ENCODE data around the gene UST.

DNA sequence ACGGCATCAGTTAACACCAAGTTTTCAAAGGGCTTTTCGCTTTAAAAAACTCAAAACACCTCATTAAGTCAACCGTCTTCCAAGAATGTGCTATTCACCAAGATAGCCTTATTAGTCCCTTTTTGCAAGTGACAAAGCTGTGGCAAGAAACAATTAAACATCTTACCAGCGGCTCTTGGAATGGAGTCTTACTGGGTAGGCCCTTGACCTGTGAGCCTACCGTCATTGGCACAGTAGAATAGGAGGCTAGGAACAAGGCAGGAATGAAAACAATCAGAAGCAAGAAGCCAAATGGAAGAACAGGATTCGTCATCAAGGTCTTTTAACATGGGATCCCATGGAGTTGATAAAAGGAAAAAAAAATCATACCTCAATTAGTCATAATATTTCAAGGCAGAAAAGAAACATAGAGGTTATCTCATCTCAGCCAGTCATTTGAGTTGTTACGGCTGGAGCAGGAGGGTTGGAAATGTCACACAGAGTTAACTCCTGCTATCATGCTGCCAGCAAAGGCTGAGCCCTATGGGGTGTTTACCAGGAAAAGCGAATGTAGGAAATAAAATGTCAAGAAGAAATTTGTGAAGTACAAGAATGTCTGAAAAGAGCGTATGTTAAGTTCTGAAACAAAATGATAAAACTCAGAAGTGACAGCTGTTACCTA, 236.4 kb downstream of the UST start:
- TF ChIP-seq, protein P1, sequence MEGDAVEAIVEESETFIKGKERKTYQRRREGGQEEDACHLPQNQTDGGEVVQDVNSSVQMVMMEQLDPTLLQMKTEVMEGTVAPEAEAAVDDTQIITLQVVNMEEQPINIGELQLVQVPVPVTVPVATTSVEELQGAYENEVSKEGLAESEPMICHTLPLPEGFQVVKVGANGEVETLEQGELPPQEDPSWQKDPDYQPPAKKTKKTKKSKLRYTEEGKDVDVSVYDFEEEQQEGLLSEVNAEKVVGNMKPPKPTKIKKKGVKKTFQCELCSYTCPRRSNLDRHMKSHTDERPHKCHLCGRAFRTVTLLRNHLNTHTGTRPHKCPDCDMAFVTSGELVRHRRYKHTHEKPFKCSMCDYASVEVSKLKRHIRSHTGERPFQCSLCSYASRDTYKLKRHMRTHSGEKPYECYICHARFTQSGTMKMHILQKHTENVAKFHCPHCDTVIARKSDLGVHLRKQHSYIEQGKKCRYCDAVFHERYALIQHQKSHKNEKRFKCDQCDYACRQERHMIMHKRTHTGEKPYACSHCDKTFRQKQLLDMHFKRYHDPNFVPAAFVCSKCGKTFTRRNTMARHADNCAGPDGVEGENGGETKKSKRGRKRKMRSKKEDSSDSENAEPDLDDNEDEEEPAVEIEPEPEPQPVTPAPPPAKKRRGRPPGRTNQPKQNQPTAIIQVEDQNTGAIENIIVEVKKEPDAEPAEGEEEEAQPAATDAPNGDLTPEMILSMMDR (IDR thresholded peaks at IDR 0.05) = no peak
- no peak for TF ChIP-seq EZH2 (IDR thresholded peaks at IDR 0.05; ENCODE audit: borderline replicate concordance, insufficient read depth, low read depth, low read length, poor library complexity, severe bottlenecking)
